Ishikawa (cell line): ENCODE measurements around the gene ZBTB20.

Experiments
- CEBPB ChIP-seq: IDR thresholded peaks from 2 replicates; pipeline ENCODE4 v1.6.1; 2012
- CREB1 ChIP-seq: IDR thresholded peaks from 2 replicates; pipeline ENCODE4 v1.6.1; 2012; ENCODE audit warnings: low read depth
- EGR1 ChIP-seq: IDR thresholded peaks from 2 replicates; pipeline ENCODE4 v1.6.1; 2012
- EP300 ChIP-seq: IDR thresholded peaks from 2 replicates; pipeline ENCODE4 v1.6.1; 2012; ENCODE audit warnings: borderline replicate concordance
- FOXM1 ChIP-seq: IDR thresholded peaks from 2 replicates; pipeline ENCODE4 v1.6.1; 2012; ENCODE audit warnings: low read depth, borderline replicate concordance
- MAX ChIP-seq: IDR thresholded peaks from 2 replicates; pipeline ENCODE4 v1.6.1; 2012
- NFIC ChIP-seq: IDR thresholded peaks from 2 replicates; pipeline ENCODE4 v1.6.1; 2012
- RAD21 ChIP-seq: IDR thresholded peaks from 2 replicates; pipeline ENCODE4 v1.6.1; 2012; ENCODE audit warnings: low read depth
- REST ChIP-seq: IDR thresholded peaks from 2 replicates; pipeline ENCODE4 v1.6.1; 2012; ENCODE audit warnings: low read depth, mild to moderate bottlenecking
- TAF1 ChIP-seq: IDR thresholded peaks from 2 replicates; pipeline ENCODE4 v1.6.1; 2012; ENCODE audit warnings: low read depth, mild to moderate bottlenecking
- TCF12 ChIP-seq: IDR thresholded peaks from 2 replicates; pipeline ENCODE4 v1.6.1; 2012; ENCODE audit warnings: low read depth
- TEAD4 ChIP-seq: IDR thresholded peaks from 2 replicates; pipeline ENCODE4 v1.6.1; 2012
- USF1 ChIP-seq: IDR thresholded peaks from 2 replicates; pipeline ENCODE4 v1.6.1; 2012
- YY1 ChIP-seq: IDR thresholded peaks from 2 replicates; pipeline ENCODE4 v1.6.1; 2012; ENCODE audit warnings: low read depth
- ZBTB7A ChIP-seq: IDR thresholded peaks from 2 replicates; pipeline ENCODE4 v1.6.1; 2012; ENCODE audit warnings: low read depth

The ZBTB20 gene

GRCh38 chr3:115021061-115021460 is 126.0 kb downstream of the ZBTB20 start:
- TF ChIP-seq FOXM1 (no peak), NFIC (no peak), RAD21 (no peak), REST (no peak), EGR1 (no peak), EP300 (no peak), MAX (no peak), CREB1 (no peak), TCF12 (no peak), YY1 (no peak), CEBPB (no peak), TAF1 (no peak), TEAD4 (no peak), ZBTB7A (no peak), USF1 (no peak)

- TF ChIP-seq EP300 (no peak), CEBPB (no peak), TCF12 (no peak), CREB1 (no peak), RAD21 (no peak), TEAD4 (no peak), USF1 (no peak), YY1 (no peak), ZBTB7A (no peak), FOXM1 (no peak), EGR1 (no peak), MAX (no peak), NFIC (no peak), TAF1 (no peak), REST (no peak)
Observed at GRCh38 chr3:115019900-115020299, 127.2 kb downstream of the ZBTB20 start.

GRCh38 chr3:115018694-115019093 is 128.4 kb downstream of the ZBTB20 start:
- TF ChIP-seq FOXM1 = no peak
- no peak for TF ChIP-seq MAX
- no peak for TF ChIP-seq USF1
- no peak for TF ChIP-seq NFIC
- TF ChIP-seq EGR1 = no peak
- no peak for TF ChIP-seq YY1
- TF ChIP-seq TAF1 = no peak
- TF ChIP-seq TCF12 = no peak
- TF ChIP-seq CEBPB = no peak

GRCh38 chr3:115007966-115008365 is 139.1 kb downstream of the ZBTB20 start:
- TF ChIP-seq EP300 = no peak
- TF ChIP-seq TEAD4 = no peak
- no peak for TF ChIP-seq MAX
- no peak for TF ChIP-seq RAD21
- TF ChIP-seq TCF12 = no peak
- TF ChIP-seq NFIC = no peak
- no peak for TF ChIP-seq FOXM1
- no peak for TF ChIP-seq YY1
- no peak for TF ChIP-seq EGR1

GRCh38 chr3:115004201-115005140 is 142.6 kb downstream of the ZBTB20 start:
- TF ChIP-seq YY1 (no peak), EGR1 (no peak)
